Activated CD4-positive, alpha-beta T cell treated with anti-CD3 and anti-CD28 coated beads for 1 hour (primary cell): ENCODE data around the gene TF.
"Not testable (repeated sequence)": the region's sequence is repeated elsewhere in the genome, so short reads cannot be mapped to it uniquely, and the experiment has no call there.

Source experiments
- DNase-seq: peaks from one replicate; pipeline ENCODE4 v3.0.0-alpha.2; 2020

Gene TF

DNA sequence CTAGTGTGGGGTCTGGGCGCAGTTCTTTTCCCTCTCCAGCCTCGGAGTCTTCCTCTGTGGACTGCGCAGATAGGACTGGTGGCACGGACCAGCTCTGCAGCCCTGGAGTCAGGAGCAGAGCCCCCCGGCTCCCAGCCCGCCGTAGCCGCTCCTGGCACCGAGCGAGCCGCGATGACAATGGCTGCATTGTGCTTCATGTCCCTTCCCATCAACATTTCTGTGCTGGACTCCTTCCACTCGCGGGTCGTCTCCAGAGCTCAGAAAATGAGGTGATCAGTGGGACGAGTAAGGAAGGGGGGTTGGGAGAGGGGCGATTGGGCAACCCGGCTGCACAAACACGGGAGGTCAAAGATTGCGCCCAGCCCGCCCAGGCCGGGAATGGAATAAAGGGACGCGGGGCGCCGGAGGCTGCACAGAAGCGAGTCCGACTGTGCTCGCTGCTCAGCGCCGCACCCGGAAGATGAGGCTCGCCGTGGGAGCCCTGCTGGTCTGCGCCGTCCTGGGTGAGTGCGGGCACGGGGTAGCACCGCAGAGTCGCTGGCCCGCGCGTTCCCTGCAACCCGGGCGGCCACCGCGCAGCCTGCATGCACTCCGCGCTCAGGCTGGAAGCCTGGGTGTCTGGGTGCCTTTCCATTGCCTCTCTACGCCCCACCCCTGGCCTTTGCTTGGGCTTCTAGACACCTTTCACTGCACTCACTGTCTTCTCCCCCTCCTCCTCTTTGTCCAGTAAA, at the start of gene TF:
TF (plus strand) TSS at position 413 of the 731 bp plus-strand sequence; CDS start at position 461, 48 bp downstream.
- no peak for DNase-seq

DNA sequence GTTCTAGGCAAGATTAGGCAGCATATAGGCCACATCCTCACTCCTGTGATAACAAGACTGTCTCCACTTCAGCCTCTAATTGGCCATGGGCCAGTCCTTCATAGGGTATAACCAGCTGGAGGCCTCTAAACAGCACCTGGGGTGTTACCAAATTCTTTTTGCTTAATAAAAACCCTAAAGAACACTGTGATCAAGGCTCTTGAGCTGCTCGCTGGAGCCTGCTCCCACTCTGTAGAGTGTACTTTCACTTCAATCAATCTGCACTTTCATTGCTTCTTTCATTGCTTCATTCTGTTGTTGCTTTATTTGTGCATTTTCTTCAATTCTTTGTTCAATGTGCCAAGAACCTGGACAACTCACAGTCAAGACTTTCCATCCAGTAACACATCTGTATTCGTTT, 48.2 kb upstream of the TF start:
- DNase-seq: no peak

DNA sequence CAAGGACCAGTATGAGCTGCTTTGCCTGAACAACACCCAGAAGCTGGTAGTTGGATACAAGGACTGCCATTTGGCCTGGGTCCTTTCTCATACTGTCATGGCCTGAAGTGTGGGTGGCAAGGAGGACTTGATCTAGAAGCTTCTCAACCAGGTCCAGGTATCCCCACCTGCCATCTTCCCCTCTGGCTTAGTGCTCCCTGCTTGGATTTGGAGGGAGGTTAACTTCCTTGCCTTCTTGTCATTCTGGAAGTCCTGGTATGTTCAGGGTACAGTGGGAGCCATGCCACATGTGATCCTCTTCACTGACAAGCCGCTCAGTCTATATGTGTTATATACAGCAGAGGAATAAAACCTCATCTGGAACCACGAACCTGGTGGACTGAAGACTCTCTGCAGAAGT, 46.7 kb upstream of the TF start:
- DNase-seq: no peak

DNA sequence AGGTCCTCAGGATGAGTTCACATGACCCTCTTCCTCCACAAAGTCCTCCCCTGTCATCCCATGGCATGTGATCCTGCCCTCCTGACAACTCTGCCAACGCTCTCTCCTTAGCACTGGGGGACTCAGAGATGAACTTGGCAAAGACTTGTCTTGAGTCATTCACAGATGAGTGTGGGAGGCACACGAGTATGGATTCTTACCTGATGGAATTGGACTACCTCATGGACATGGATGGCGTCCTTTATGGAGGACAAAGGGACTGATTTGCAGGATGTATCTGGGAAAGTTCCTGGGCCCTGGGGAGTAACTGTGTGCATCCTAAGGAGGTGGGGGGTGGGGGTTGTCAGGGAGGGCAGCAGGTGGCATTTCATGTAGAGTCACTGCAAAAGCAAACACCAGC, 46.3 kb upstream of the TF start:
- no peak for DNase-seq

DNA sequence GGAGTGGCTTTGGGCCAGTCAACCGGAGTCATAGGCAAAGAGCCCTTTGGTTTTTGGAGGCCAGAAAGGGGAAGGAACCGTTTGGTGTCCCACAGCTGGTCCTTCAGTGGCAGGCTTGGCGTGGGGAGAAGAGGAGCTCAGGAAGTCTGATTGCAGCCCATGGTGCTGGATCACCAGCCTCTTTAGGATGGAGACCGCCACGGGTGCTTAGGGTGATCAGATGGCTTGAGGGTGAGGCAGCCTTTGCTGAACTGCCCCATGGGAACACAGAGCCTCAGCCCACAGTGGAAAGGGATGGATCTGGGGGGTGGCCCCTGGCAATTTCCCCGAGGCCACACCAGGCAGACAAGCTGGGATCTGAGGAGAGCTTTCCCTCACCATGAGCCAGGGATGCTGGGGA, 45.8 kb upstream of the TF start:
- no peak for DNase-seq

DNA sequence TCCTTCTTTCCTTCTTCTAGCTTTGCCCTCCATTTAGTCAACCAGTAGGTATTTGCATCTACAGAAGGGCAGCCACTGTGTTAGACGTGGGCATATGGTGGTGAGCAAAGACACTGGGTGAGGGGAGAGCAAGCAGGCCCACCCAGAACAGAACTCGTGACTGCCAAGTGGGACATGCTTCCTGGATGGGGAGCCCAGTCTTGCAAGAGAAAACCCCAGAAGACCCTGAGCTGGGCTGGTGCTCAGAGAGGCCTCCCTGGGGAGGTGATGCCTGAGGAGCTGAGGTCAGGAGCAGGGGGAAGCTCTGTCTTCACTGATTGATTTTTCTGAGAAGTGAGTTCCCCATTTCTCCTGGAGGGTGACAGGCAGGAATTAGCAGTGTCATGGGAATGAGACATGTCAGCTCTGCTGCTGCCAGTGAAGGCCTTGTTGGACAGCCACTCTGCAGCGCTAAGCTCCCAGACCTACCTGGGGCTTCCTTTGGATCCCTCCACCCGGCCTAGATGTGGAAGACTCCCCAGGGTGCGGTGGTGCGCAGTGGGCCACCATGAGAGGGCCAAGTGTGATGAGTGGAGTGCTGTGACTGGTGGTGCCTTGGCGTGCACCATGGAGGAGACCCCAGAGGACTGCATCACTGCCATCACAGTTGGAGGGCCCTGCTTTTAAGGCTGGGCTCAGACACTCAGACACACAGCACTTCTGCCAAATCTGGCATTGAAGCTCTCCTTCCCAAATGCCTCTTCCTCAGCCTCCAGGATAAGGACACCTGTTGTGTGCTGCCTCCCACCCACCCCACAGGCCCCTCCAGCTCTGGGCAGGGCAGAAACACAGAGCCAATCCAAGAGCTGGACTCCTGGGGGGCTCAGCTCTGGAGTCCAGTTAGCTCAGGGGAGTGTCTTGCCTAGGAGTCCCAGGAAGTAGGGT, 44.5 kb upstream of the TF start:
- no peak for DNase-seq

DNA sequence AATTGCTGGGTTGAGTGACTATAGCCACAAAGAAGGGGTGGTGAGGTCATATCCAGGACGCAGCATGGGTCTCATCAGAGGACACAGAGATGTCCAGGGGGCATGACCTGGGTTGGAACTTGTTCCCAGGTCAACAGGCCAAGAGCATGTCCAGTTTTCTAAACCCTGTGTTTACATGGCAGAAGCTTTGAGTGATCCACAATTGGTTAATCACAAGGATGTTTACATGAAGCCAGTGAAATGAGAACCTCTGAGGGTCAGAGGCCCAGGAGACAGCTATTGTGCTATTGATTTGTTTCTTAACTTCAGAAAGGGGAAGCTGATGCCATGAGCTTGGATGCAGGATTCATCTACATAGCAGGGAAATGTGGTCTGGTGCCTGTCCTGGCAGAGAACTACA, 42.3 kb upstream of the TF start:
- no peak for DNase-seq

DNA sequence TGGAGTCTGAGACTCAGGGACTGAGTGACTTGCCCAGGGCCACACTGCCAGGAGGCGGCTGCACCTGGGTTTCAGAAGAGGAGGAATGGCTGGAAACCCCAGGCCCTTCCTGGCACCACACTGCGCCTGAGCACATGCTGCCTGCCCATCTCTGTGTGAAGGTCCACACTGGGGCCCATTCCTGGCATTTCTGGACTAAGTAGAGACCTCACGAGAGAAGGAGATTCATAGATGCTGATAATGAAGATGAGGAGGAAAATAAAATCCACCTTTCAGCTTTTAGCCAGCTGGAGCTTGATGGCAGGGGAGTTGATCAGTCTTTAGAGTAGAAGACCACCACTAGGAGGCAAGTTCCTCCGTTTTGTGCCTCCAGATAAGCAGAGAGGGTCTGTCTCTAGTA, 40.2 kb upstream of the TF start:
- no peak for DNase-seq

DNA sequence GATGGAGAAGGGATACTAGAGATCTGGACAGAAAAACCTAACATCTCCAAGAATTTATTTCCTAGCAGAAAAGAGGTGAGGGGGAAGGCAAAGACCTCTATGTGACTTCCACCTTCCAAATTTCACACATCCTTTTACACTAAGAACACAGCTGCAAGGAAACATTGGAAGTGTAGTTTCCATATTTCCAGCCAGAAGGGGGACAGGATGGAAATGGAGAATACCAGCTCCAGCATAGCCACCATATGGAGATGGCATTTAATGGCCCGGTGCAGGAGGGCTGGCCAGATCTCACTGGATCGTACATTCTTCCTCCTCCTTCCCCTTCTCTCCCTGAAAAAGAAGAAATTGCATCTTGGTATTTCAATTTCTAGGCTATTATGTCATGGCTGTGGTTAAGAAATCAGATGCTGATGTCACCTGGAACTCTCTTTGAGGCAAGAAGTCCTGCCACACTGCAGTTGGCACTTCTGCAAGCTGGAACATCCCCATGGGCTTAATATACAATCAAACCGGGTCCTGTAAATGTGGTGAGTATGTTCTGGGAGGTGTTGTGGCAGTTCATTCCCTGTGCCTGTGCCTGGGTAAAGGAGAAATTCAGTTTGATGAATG, 36.9 kb upstream of the TF start:
- DNase-seq: no peak

DNA sequence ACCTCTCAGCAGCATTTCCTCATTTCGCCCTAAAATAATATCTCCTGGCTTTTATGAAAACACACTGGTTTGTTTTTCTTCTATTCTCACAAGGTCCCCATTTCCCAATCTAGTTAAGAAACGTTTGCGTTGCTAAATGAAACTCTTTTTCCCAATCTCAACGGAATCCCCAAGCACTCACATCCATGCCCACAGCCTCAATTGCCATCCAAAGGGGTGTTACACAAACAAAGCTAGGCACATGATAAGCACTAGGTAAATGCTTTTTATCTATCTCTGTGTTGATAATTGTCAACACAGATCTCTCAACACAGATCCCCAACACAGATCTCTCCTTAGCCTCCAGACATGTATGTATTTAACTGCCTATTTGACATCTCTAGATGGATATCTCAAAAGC, 35.2 kb upstream of the TF start:
- no peak for DNase-seq

DNA sequence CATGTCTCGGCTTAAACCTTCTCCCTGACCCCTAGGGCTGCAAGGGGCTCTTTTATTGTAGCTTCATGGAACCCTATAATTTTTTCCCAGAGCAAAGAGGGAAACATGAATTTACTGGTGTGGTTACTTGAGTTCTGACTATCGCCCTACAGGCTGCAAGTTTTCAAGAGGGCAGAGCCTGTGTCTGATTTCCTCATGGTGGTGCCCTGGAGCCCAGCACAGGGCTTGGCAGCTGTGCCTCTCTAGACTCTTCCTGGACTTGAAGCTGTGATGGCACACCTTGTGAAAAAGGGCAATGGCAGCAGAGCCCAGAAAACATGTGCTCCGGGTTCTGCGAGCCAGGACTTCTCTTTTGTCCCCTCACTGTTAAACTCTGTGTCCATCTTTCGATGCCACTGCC, 34.2 kb upstream of the TF start:
- DNase-seq: no peak

DNA sequence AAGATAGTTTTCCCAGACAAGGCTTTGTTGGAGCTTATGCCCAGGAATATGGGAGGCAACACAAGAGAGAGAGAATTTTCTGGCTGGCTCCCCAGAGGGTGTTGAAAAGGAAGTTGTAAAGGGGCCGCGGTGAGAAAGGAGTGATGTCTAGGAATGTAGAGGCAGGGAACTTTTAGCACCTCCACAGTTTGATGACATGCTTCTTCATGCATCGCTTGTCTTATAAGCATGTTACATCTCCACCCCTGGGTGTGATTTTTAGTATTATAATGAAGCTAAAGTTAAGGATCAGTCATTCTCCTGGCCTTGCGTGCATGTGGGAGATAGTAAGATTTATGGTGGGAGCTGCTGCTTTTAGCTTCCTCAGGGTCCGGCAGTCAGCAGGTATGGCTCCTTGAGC, 32.8 kb upstream of the TF start:
- no peak for DNase-seq

DNA sequence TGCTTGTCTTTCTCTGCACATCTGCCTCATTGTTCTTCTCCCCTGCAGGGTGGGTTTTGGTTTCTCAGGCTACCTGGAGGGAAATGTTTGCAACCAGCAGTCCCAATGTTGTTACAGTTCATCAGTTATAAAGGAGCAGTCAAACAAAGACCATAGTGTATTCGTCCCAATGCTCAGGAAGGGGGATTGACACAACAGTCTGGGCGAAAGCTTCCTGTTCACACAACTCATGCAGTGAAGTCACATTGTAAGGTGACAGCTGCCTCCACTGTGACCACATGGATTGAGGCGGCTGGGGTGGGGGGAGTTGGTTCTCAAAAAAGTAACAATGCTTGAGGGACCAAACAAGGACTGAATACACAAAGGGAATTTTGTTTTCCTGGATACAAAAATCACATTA, 28.8 kb upstream of the TF start:
- DNase-seq: no peak

DNA sequence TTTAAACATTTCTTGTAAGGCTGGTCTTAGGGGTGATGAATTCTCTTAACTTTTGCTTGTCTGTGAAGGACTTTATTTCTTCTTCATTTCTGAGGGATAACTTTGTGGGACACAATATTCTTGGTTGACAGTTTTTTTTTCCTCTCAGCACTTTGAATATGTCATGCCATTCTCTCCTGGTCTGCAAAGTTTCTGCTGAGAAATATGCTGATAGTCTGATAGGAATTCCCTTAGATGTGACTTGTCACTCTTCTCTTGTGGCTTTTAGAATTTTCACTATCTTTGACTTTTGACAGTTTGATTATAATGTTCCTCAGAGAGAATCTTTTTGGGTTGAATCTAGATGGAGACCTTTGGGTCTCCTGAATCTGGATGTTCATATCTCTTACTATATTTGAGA, 23.3 kb upstream of the TF start:
- DNase-seq: no peak

DNA sequence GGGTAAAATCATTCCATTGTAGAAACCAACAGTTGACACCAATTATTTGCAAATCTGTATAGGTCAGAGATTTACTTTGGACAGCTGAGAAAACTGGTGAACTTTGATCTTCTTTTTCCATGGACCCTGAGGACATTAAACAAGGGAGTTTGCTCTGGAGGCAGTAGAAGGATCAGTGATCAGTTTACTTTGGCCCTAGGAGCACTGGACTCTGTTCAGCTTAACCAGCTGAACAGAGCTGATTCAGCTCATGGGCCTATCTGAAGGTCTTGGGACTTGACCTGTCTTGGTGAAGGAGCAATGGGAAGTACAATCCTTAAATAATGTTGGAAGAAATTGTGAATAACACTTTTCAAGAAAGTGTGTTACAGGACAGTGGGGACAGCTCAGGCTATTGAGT, 15.2 kb upstream of the TF start:
- DNase-seq: no peak

DNA sequence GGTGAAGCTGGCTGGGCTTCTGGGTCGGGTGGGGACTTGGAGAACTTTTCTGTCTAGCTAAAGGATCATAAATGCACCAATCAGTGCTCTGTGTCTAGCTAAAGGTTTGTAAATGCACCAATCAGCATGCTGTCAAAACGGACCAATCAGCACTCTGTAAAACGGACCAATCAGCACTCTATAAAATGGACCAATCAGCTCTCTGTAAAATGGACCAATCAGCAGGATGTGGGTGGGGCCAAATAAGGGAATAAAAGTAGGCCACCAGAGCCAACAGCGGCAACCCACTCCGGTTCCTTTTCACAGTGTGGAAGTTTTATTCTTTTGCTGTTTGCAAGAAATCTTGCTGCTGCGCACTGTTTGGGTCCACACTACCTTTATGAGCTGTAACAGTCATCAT, 14.0 kb upstream of the TF start:
- not testable (repeated sequence) for DNase-seq

DNA sequence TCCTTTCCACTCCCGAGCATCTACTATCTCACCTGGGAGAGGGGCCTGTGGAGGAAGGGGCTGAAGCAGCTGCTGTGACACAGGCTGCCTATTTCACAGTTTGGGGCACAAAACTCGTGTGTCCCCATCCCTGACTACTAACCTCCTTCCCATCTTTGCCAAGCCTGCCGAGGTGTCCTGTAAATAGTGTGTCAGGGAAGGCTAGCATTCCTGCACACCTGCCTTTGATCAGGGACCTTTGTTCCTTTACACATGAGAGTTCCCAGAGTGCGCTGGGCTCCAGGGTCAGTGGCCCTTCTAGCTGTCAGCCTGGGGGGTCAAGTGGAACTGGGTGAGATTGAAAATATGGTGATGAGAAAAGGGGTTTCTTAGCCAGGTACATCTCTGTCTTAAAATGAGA, 13.0 kb upstream of the TF start:
- DNase-seq: no peak

DNA sequence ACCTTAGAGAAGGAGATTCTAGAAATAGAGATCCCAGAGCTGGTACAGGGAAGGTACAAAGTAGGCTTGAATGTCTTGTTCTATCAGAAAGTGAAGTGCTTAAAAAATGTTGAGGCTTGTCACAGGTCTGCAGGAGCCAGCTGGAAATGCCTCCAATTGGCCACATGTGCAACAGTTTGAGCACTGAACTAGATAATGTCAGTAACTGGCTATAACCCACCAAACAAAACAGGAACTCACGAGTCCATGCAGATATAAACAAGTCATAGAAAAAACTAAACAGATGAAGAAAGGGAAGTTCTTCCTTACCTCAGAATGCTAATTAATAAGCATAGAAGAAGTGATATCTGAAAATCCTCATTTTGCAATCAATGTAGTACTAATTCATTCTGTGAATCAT, 11.9 kb upstream of the TF start:
- no peak for DNase-seq

DNA sequence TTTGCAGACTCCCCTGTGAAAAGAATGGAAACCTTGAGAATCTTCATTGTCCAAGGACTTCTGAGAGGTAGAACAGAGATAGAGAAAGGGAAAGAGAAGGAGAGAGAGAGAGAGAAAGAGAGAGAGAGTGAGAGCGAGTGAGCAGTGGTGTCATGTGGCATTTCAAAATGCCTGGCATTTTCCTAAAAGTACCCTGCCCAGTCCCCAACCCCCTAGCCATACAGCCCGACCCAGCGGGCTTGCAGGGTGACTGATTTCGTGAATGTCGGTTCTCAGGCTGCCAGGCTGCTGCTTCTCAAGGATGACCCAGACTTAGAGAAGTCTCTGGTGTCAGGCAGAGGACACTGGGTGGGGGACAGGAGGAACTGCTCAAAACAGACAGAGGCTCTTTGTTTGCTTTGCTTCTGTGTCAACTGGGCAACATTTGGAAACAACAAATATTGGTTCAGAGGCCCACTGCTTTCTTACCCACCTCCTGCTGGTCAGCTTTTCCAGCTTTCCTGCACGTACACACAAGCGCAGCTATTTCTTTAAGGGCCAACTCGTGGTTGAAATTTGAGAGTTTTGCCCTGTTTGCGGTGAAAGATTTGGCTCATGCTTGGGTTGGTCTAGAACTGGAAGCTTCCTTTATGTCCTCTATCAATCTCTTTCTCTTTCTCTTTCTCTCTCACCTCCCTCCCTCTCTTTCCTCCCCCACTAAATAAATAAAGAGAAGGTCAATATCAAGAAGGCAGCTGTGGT, 3.7 kb upstream of the TF start:
- DNase-seq: no peak

DNA sequence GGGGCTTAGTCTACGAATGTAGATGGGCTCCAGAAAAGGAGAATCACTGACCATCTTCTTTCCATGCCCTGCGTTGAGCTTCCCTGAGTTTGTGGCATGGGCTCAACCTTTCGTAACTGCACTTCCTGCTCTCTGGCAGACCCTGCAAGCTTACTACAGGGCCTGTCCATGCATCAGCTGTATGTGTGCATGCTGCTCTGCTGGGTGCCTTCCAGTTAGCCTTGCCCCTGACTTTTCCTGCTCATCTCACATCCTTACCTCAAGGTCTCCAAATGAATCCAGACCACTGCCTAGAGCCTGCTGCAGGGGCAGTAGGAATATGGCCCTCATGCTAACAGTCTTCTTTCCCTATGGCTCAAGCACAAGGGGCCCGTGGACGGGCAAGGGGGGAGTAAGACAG, 2.0 kb upstream of the TF start:
- DNase-seq: no peak

DNA sequence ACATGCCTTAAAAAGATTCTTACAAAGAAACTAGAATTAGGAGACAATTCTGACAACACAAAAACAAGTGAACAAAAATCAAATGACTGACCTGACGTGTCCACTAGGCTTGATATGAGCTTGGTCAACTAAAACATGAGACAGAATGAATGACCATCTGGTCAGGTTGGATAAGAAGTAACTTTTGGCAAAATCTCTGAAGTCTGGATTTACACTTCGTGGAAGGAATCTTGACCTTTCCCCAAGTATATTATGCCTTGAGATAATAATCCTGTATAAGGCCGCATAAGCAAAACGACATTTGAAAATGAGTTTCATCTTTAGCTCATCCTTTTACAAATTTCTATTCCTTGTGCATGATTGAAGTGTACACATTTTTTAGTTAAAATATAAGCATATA, 1.1 kb upstream of the TF start:
- no peak for DNase-seq

DNA sequence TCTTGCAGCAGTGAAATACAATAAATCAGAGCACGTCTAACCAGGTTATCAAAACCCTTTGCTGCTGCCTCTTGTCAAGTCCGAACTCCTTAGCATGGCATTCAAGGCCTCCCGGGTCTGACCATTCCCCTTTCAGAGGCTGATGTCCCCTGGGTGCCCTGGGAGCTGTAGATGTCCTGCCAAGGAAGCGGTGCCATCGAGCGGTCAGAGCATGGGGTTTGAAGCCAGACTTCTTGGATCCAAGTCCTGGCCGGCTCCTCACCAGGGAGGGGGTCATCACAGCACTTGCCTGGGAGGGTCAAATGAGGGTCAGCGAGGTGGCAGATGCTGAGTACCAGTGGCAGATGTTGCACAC, 496 bp downstream of the TF start:
- no peak for DNase-seq

DNA sequence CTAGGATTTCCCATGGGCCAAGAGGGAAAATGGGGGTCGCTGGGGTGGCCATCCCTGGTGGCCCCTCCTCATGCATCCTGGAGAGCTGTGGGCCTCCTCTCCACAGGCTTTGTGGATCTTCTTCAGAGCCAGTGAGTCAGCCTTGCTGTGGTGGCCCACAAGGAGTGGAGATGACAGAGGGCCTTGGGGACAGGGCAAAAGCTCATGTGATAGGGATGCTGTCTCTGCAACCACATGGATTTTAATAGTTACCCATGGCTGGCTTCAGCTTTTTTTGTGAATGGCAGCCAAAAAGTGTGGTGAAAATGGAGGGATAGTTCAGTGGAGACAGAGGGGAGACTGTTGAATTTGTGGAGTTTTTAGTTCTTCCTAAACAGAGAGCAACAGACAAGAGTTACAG, 1.2 kb downstream of the TF start:
- DNase-seq: no peak
